HG02870 (cell line): ENCODE results near the gene MYO1G.
"Not testable (repeated sequence)": the region's sequence is repeated elsewhere in the genome, so short reads cannot be mapped to it uniquely, and the experiment has no call there.

Source experiments
- ATAC-seq: cut with Tn5 transposase; IDR thresholded peaks from one replicate; pipeline ENCODE4 v1.9.1; 2021; ENCODE audit warnings: mild to moderate bottlenecking, moderate library complexity; ENCODE audit not compliant: unreplicated experiment

Gene MYO1G

GRCh38 chr7:44999245-45000092 lies 20.7 kb upstream of the MYO1G start:
- peak; percentile 63 for ATAC-seq

DNA sequence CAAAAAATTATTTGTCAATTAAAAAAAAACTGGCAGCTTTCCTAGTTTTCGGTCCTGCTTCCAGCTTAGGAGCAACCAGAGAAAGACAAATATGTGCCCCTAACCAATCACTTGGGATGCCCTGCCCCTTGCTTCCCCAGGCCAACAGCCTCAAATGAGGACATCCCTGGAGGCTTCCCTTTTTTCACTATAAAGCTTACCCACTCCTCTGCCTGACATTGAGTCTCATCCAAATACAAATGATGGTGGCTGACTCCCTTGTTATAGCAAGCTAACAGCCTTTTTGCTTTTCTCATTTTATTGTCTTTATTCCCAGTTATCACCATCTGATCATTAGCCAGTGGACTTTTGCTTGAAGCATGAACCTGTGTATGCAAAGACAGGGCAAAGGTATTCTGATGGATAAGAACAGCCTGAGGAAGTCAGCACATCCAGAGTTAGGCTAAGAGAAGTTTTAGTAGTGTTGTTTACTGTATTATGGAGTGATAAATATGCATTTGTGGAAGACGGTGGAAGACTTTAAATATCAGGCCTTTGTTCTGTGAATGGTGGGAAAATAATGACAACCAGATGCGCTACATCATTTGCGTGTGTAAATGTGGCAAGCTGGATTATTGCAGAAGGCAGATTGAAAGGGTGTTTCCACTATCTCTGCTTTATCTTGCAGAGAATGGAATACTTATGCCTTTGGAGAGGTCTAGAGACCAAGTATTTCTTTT lies 19.5 kb upstream of the MYO1G start:
- ATAC-seq, result no peak

DNA sequence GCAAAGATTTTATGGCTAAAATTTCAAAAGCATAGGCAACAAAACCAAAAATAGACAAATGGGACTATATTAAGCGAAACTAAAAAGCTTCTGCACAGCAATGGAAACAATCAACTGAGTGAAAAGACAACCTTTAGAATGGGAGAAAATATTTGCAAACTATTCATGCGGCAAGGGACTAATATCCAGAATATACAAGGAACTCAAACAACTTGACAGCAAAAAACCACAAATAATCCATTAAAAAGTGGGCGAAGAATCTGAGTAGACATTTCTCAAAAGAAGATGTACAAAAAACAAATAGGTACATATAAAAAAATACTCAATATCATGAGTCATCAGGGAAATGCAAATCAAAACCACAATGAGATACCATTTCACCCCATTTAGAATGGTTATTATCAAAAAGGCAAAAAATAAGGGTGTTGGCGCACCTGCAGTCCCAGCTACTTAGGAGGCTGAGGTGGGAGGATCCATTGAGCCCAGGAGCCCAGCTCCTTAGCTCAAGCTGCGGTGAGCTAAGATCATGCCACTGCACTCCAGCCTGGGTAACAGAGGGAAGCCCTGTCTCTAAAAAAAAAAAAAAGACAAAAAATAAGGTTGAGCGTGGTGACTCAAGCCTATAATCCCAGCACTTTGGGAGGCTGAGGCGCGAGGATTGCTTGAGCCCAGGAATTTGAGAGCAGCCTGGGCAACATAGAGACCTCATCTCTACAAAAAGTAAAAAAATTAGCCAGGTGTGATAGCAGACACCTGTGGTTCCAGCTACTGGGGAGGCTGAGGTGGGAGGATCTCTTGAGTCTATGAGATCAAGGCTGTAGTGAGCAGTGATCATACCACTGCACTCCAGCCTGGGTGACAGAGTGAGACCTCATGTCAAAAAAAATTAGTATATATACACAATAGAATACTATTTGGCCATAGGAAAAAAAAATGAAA lies 17.0 kb upstream of the MYO1G start:
- ATAC-seq, result no peak

DNA sequence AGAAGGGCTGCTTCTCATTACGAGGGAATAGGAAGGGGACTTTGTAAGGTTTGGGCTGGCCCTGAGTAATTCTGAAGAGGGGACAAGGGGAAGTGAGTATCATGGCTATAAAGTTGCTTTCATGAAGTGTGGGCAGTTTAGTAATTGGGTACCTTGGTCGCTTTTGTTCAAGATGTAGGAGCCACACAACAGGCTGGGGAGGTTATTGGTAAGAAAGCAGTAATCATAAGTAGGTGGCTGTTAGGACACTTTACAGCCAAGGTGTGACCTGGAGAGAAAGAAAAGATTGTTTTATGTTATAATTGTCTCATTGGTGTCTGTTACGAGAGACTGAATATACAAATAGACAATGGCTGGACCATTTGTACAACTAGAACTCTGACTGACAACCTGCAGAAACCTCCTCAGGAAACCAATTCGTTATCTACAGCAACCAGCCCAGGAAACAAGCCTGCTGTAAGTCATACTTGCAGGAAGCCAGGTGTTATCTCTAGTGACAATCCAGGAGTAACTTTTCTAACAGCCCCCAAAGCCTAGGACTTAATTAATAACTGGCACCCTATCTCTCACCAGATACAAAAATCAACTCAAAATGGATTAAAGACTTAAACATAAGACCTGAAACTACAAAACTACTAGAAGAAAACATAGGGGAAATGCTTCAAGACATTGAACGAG lies 16.2 kb upstream of the MYO1G start:
- ATAC-seq, result no peak

- ATAC-seq, result not testable (repeated sequence)
Measured at GRCh38 chr7:44992004-44992795, 13.4 kb upstream of the MYO1G start.

GRCh38 chr7:44990109-44991023 lies 11.6 kb upstream of the MYO1G start:
- no peak for ATAC-seq

DNA sequence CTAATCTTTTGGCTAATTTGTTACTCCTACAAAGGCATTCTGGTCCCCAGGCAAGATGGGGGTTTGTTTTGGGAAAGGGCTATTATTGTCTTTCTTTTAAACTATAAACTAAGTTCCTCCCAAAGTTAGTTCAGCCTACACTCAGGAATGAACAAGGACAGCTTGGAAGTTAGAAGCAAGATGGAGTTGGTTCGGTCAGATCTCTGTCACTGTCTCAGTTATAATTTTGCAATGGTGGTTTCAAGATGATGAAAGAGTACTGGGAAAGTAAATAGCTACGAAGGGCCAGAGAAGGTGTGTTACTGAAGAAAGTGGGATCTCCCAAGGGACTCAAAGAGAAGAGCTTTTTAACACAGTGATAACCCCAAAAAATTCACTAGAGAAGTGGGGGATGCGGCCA lies 10.3 kb upstream of the MYO1G start:
- no peak for ATAC-seq

DNA sequence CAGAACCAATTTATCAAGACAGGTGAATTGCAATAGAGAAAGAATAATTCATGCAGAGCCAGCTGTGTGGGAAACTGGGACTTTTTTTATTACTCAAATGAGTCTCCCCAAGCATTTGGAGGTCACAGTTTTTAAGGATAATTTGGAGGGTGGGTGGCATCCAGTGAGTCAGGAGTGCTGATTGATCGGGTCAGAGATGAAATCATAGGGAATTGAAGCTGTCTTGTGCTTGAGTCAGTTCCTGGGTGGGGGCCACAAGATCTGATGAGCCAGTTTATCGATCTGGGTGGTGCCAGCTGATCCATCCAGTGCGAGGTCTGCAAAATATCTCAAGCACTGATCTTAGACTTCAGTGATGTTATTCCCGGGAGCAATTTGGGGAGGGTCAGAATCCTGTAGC lies 9.9 kb upstream of the MYO1G start:
- no peak for ATAC-seq

GRCh38 chr7:44987996-44988395 lies 9.2 kb upstream of the MYO1G start:
- ATAC-seq, result no peak

- ATAC-seq, result no peak
Measured at GRCh38 chr7:44987457-44987856, 8.6 kb upstream of the MYO1G start.

GRCh38 chr7:44986218-44987053 lies 7.6 kb upstream of the MYO1G start:
- ATAC-seq, result peak; percentile 93

GRCh38 chr7:44985900-44986217 lies 7.0 kb upstream of the MYO1G start:
- ATAC-seq, result no peak

GRCh38 chr7:44985033-44985695 lies 6.3 kb upstream of the MYO1G start:
- no peak for ATAC-seq

- no peak for ATAC-seq
Measured at GRCh38 chr7:44984478-44984758, 5.6 kb upstream of the MYO1G start.

DNA sequence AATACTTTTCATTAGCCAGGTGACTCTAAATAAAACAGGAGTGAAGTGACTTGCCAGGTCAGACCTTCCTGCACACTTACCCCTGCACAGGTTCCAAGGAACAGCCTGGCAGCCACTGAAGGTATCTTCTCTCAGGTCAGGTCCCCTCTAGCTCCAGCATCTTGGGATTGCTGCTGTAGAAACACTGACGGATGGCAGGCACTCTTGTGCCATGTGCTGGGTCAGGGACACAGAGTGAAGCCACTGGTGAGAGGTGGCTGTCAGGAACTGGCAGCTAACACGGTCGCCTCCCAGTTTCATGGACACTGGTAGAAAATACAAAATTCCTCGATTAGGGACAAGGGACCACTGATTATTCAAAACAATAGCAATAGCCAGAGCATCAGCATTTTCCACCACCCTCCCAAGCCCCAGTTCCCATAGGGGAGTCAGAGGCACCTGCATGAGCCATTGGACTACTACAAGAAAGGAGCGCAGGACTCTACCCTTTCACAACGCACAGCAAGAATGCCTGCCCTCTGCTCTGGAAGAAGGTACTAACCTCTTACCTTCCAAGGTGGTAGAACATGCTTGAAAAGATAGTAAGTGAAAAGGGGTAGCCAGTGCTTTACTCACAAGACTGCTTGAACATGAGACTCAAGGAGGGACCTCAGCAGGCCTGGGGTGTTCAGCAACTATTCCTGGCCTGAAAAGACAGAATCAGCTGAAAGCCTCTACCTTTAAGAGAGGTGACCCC lies 5.1 kb upstream of the MYO1G start:
- no peak for ATAC-seq

- no peak for ATAC-seq
Measured at GRCh38 chr7:44982970-44983369, 4.2 kb upstream of the MYO1G start.

DNA sequence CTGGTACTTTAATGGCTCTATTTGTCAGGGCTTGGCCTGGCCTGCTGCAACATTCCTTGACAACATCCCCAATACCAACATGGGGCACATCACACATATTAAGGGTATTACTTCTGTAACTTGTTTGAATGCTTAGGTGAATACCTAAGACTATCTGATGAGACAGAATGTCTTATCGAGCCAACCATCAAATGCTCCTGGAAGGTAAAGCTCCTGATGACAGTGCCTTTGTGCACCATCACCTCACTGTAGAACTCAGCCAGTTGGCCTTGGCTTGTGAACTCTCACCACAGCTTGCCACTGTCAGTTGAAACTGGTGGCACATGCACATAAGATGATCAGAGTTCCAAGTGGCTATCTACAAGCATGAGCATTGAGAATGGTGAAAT lies 3.7 kb upstream of the MYO1G start:
- ATAC-seq, result no peak
